ENCODE results near the gene DBP.

GRCh38 chr19:48618278-48618915 lies 18.8 kb downstream of the DBP start:
- TF ChIP-seq CTCF (IDR thresholded peaks at IDR 0.05) (no peak), POLR2A (IDR thresholded peaks at IDR 0.05) (no peak)
